A673 (cell line): Measurements from ENCODE around the gene TMEM217. TPM values are rescaled to one million over a fixed set of nuclear protein-coding genes. Genes with fewer than 3 reads are reported as not detected.

ENCODE experiments used
- BruUV-seq: library from RNA; stranded (reverse); fragments of 400-500 nt; replicated peaks from 2 replicates; lab custom pipeline; 2021; lab: Mats Ljungman, UMichigan
- CTCF ChIA-PET: fragments of 300-600 bp; sonication (Branson Sonifier 250); formaldehyde crosslinking; loops from one replicate; lab custom pipeline; 2022; ENCODE audit warnings: antibody characterized with exemption; lab: Charles Lee
- POLR2A ChIA-PET: fragments of 300-600 bp; sonication (Branson Sonifier 250); formaldehyde crosslinking; loops from one replicate; lab custom pipeline; 2022; ENCODE audit warnings: antibody characterized with exemption; ENCODE audit not compliant: low non-redundant PET; lab: Charles Lee
- DNase-seq: peaks from one replicate; pipeline ENCODE4 v3.0.0-alpha.2; 2015; ENCODE audit warnings: low spot score
- H3K27ac ChIP-seq: fragments of 200-600 bp; sonication (generic); 2 replicates; pipeline ENCODE4 v1.5.1; 2016; ENCODE audit warnings: mixed run types, low read depth, mild to moderate bottlenecking, mixed read lengths, antibody characterized with exemption, low read length; ENCODE audit not compliant: poor library complexity, severe bottlenecking
- H3K27me3 ChIP-seq: fragments of 200-600 bp; sonication (generic); replicated peaks from 2 replicates; pipeline ENCODE4 v1.6.1; 2017; ENCODE audit warnings: mixed run types, low read depth, mild to moderate bottlenecking, mixed read lengths, antibody characterized with exemption, low read length; ENCODE audit not compliant: insufficient read depth, poor library complexity
- H3K36me3 ChIP-seq: fragments of 200-600 bp; sonication (generic); 2 replicates; pipeline ENCODE4 v1.6.1; 2016; ENCODE audit warnings: mixed run types, mild to moderate bottlenecking, mixed read lengths, antibody characterized with exemption, low read length; ENCODE audit not compliant: insufficient read depth, poor library complexity, severe bottlenecking
- H3K4me1 ChIP-seq: fragments of 200-600 bp; sonication (generic); 2 replicates; pipeline ENCODE4 v1.6.1; 2017; ENCODE audit warnings: mixed run types, mild to moderate bottlenecking, mixed read lengths, antibody characterized with exemption, low read length; ENCODE audit not compliant: insufficient read depth, poor library complexity, severe bottlenecking
- H3K4me3 ChIP-seq: fragments of 200-600 bp; sonication (generic); 2 replicates; pipeline ENCODE4 v1.5.1; 2016; ENCODE audit warnings: low read depth, mixed run types, mild to moderate bottlenecking, mixed read lengths, low read length; ENCODE audit not compliant: poor library complexity, severe bottlenecking
- H3K9me3 ChIP-seq: fragments of 200-600 bp; sonication (generic); 2 replicates; pipeline ENCODE4 v1.6.1; 2016; ENCODE audit warnings: mixed run types, low read depth, mild to moderate bottlenecking, mixed read lengths, antibody characterized with exemption, low read length; ENCODE audit not compliant: poor library complexity, severe bottlenecking
- EZH2 ChIP-seq: fragments of 200-600 bp; sonication (generic); IDR thresholded peaks from 2 replicates; pipeline ENCODE4 v1.6.1; 2017; ENCODE audit warnings: borderline replicate concordance, low read depth, mild to moderate bottlenecking, mixed read lengths, antibody characterized with exemption, low read length; ENCODE audit not compliant: poor library complexity, severe bottlenecking
- intact Hi-C: fragments of 100-400 bp; cut with micrococcal nuclease; formaldehyde crosslinking; loops from one replicate; pipeline ENCODE4 v1.10.0; 2022; ENCODE audit not compliant: unreplicated experiment
- total RNA-seq: library from RNA; stranded (reverse); gene quantifications from 2 replicates; pipeline ENCODE4 v1.2.3, GENCODE V29; 2021
- TF ChIP-seq, protein P1 (sequence below): fragments of 300-800, 200-600 bp; sonication (generic); conservative IDR thresholded peaks from 2 replicates; pipeline ENCODE4 v1.5.1; 2017; ENCODE audit warnings: low read depth, mild to moderate bottlenecking, antibody characterized with exemption, low read length, moderate library complexity, mixed read lengths

Gene TMEM217
- total RNA-seq, 1 experiment from 2014 or later: 0.37 TPM

DNA sequence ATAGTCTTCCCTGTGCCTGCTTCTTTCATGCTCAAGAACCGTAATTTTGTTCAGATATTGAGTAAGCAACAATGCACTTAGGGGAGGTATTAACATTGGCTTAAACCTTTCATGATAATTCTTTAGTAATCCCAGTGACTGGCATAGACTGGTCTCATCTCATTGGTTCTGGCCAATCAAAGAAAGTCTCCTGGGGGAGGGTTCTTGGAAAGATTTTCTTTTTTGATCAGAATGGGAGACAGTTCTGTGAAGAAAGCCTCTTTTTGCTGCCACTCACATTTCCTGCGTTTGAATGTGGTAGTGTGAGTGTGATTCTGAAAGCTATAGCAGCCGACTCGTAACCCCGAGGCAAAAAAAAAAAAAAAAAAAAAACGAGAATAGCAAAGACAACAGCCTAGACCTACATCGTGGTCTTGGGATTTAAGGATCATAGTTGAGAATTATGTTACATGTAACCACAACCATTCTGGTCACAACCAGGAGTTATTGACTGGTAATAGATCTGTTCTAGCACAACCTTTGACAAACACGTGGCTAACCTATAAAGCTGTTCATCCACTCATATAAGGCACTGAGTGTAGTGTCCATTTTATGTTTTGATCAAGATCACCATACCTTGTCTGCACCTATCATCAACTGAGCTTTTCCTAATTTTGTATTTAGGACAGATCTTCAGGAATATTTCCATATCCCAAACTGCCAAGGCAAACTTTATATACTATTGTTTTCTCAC, 15.1 kb upstream of the TMEM217 start:
- ChIA-PET CTCF (no interaction called here), POLR2A (interaction anchor here (0.7 kb wide), 1 partner anchor 1669 kb away, joined by 10 read pairs; no protein-coding TSS in a partner anchor)
- Histone ChIP-seq H3K36me3 (no peaks in the 10 kb centered on the region), H3K4me1 (peaks cover 16% of the 10 kb centered on the region), H3K9me3 (no peaks in the 10 kb centered on the region), H3K27me3 (no peaks in the 10 kb centered on the region), H3K4me3 (no peak overlapping the region), H3K27ac (no peak overlapping the region)
- BruUV-seq: no TSS peak
- TF ChIP-seq EZH2: no peak
- TF ChIP-seq, protein P1, sequence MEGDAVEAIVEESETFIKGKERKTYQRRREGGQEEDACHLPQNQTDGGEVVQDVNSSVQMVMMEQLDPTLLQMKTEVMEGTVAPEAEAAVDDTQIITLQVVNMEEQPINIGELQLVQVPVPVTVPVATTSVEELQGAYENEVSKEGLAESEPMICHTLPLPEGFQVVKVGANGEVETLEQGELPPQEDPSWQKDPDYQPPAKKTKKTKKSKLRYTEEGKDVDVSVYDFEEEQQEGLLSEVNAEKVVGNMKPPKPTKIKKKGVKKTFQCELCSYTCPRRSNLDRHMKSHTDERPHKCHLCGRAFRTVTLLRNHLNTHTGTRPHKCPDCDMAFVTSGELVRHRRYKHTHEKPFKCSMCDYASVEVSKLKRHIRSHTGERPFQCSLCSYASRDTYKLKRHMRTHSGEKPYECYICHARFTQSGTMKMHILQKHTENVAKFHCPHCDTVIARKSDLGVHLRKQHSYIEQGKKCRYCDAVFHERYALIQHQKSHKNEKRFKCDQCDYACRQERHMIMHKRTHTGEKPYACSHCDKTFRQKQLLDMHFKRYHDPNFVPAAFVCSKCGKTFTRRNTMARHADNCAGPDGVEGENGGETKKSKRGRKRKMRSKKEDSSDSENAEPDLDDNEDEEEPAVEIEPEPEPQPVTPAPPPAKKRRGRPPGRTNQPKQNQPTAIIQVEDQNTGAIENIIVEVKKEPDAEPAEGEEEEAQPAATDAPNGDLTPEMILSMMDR: no peak
- intact Hi-C loops: no loop called here
- peak; percentile 15 for DNase-seq

DNA sequence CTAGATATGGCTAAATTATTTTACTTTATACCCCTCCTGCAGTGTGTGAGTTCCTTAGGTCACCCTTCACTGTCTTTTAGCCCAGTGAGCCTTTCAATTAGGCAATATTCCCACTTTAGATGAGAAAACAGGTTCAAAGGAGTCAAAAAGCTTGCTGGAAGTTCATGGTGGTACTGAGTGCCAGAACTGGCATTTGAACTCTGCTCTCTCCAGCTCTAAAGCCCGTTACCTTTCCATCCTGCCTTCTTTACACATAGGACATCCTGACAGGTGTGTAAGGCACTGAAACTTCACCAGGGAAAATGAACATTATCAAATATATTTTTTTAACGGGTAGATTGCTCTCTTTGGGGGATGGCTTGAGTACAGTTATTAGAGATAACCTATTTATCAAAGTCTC, 11.2 kb upstream of the TMEM217 start:
- peaks cover 34% of the 10 kb centered on the region for H3K4me1 ChIP-seq
- no peaks in the 10 kb centered on the region for H3K27me3 ChIP-seq
- no peaks in the 10 kb centered on the region for H3K36me3 ChIP-seq
- DNase-seq: no peak
- no peak for TF ChIP-seq EZH2
- TF ChIP-seq, protein P1: no peak
- intact Hi-C loops: no loop called here
- ChIA-PET POLR2A (no interaction called here), CTCF (no interaction called here)
- H3K27ac ChIP-seq: no peak overlapping the region
- no TSS peak for BruUV-seq
- no peaks in the 10 kb centered on the region for H3K9me3 ChIP-seq
- no peak overlapping the region for H3K4me3 ChIP-seq

GRCh38 chr6:37265860-37266259, 7.9 kb upstream of the TMEM217 start:
- intact Hi-C loops: no loop called here
- no peaks in the 10 kb centered on the region for H3K27me3 ChIP-seq
- H3K4me3 ChIP-seq: no peak overlapping the region
- peak; percentile 81 for DNase-seq
- H3K4me1 ChIP-seq: peaks cover 20% of the 10 kb centered on the region
- CTCF ChIA-PET: no interaction called here
- BruUV-seq: no TSS peak
- H3K27ac ChIP-seq: peak overlapping the region; percentile 62
- H3K36me3 ChIP-seq: no peaks in the 10 kb centered on the region
- no peak for TF ChIP-seq EZH2
- TF ChIP-seq, protein P1: no peak
- POLR2A ChIA-PET: no interaction called here
- no peaks in the 10 kb centered on the region for H3K9me3 ChIP-seq
